Panc1 (cell line): ENCODE data around the gene KLHL35. TPM values are rescaled to one million over a fixed set of nuclear protein-coding genes. Genes with fewer than 3 reads are reported as not detected.

ENCODE experiments used
- ATAC-seq: fragments of 200-7000 bp; cut with Tn5 transposase; 2 replicates; pipeline ENCODE4 v1.9.1; 2020; ENCODE audit warnings: mild to moderate bottlenecking, moderate library complexity
- BruUV-seq: library from RNA; stranded (reverse); fragments of 400-500 nt; replicated peaks from 2 replicates; lab custom pipeline; 2021; lab: Mats Ljungman, UMichigan
- CTCF ChIA-PET: fragments of 300-600 bp; sonication (Branson Sonifier 250); formaldehyde crosslinking; loops from one replicate; lab custom pipeline; 2022; ENCODE audit warnings: antibody characterized with exemption; lab: Charles Lee
- POLR2A ChIA-PET: fragments of 300-600 bp; sonication (Branson Sonifier 250); formaldehyde crosslinking; loops from one replicate; lab custom pipeline; 2022; ENCODE audit warnings: antibody characterized with exemption; lab: Charles Lee
- DNase-seq: peaks from one replicate; pipeline ENCODE4 v3.0.0-alpha.2; 2010; ENCODE audit warnings: low read depth, low spot score
- H3K27ac ChIP-seq: 2 replicates; pipeline ENCODE4 v1.5.1; 2011; ENCODE audit warnings: mild to moderate bottlenecking, low read length, inconsistent platforms
- H3K27me3 ChIP-seq: fragments of 200-500 bp; sonication (Bioruptor generic); 2 replicates; pipeline ENCODE4 v1.6.0; 2014; ENCODE audit warnings: low read length, inconsistent platforms; ENCODE audit not compliant: control insufficient read depth, insufficient read depth
- H3K36me3 ChIP-seq: fragments of 200-500 bp; sonication (Bioruptor generic); 2 replicates; pipeline ENCODE4 v1.5.1; 2014; ENCODE audit warnings: inconsistent platforms, mild to moderate bottlenecking, low read length, moderate library complexity; ENCODE audit not compliant: control insufficient read depth, insufficient read depth
- H3K4me1 ChIP-seq: 2 replicates; pipeline ENCODE4 v1.5.1; 2011; ENCODE audit warnings: inconsistent platforms, mild to moderate bottlenecking, low read length, moderate library complexity; ENCODE audit not compliant: control insufficient read depth, insufficient read depth
- H3K4me3 ChIP-seq, 2 experiments: 2 replicates each; pipeline ENCODE4 v1.5.1; 2011 to 2012; ENCODE audit warnings: low read depth in 2 of 2, low read length in 2 of 2, mild to moderate bottlenecking in 2 of 2, inconsistent platforms in 1 of 2, moderate library complexity in 1 of 2
- H3K9me3 ChIP-seq: fragments of 200-500 bp; sonication (Bioruptor generic); 2 replicates; pipeline ENCODE4 v1.5.1; 2014; ENCODE audit warnings: low read depth, mild to moderate bottlenecking, inconsistent platforms, low read length, moderate library complexity; ENCODE audit not compliant: control insufficient read depth, insufficient read depth
- CTCF ChIP-seq: fragments of 450-650 bp; IDR thresholded peaks from 2 replicates; pipeline ENCODE4 v1.5.1; 2017; ENCODE audit warnings: mild to moderate bottlenecking
- POLR2AphosphoS5 ChIP-seq: IDR thresholded peaks from 2 replicates; pipeline ENCODE4 v1.6.1; 2012; ENCODE audit warnings: mild to moderate bottlenecking, low read depth, low read length, moderate library complexity
- SIN3A ChIP-seq: IDR thresholded peaks from 2 replicates; pipeline ENCODE4 v1.6.1; 2012; ENCODE audit warnings: low read depth, mild to moderate bottlenecking, low read length, moderate library complexity, borderline replicate concordance; ENCODE audit not compliant: insufficient read depth
- TCF7L2 ChIP-seq: IDR thresholded peaks from 2 replicates; pipeline ENCODE4 v1.6.1; 2011; ENCODE audit warnings: mild to moderate bottlenecking, low read depth, low read length, inconsistent platforms
- in situ Hi-C: cut with HindIII; loops from 2 replicates; pipeline ENCODE4 v1.10.0; 2016; ENCODE audit warnings: low sequenced_read_pairs, low pct_unique_long_range_greater_than_20kb
- intact Hi-C: fragments of 100-400 bp; cut with micrococcal nuclease; formaldehyde crosslinking; loops from one replicate; pipeline ENCODE4 v1.10.0; 2022; ENCODE audit not compliant: unreplicated experiment
- total RNA-seq: library from RNA; stranded (reverse); gene quantifications from one replicate; pipeline ENCODE4 v1.2.1, GENCODE V29; 2021; ENCODE audit not compliant: unreplicated experiment
- TF ChIP-seq, protein P1 (sequence below), 2 experiments: IDR thresholded peaks; 2 replicates each; pipeline ENCODE4 v1.6.1; 2011 to 2012; ENCODE audit warnings: low read depth in 2 of 2, control low read depth in 1 of 2, low read length in 1 of 2, mild to moderate bottlenecking in 1 of 2, moderate library complexity in 1 of 2; ENCODE audit not compliant: insufficient read depth in 1 of 2

KLHL35 gene
- total RNA-seq, 1 experiment from 2014 or later, result 10.9 TPM

- H3K9me3 ChIP-seq, result no peaks in the 10 kb centered on the region
- POLR2A ChIA-PET, result no interaction called here
- no peak overlapping the region for H3K27ac ChIP-seq
- intact Hi-C loops (no loop called here), in situ Hi-C loops (no loop called here)
- BruUV-seq, result no TSS peak
- no peak overlapping the region for H3K4me3 ChIP-seq
- H3K36me3 ChIP-seq, result no peaks in the 10 kb centered on the region
- TF ChIP-seq TCF7L2 (no peak), SIN3A (no peak)
- no peaks in the 10 kb centered on the region for H3K4me1 ChIP-seq
- H3K27me3 ChIP-seq, result no peaks in the 10 kb centered on the region
- ATAC-seq, result no peak
- CTCF ChIA-PET, result no interaction called here
- DNase-seq, result no peak
Measured at GRCh38 chr11:75479597-75480145, 46.7 kb upstream of the KLHL35 start.

GRCh38 chr11:75478783-75479596 lies 46.0 kb upstream of the KLHL35 start:
- H3K4me1 ChIP-seq, result no peaks in the 10 kb centered on the region
- no peaks in the 10 kb centered on the region for H3K36me3 ChIP-seq
- no peaks in the 10 kb centered on the region for H3K9me3 ChIP-seq
- BruUV-seq, result no TSS peak
- H3K27me3 ChIP-seq, result no peaks in the 10 kb centered on the region
- no peak for ATAC-seq
- no peak for TF ChIP-seq CTCF
- no peak for TF ChIP-seq TCF7L2
- TF ChIP-seq SIN3A, result no peak
- TF ChIP-seq POLR2AphosphoS5, result no peak
- TF ChIP-seq, protein P1, sequence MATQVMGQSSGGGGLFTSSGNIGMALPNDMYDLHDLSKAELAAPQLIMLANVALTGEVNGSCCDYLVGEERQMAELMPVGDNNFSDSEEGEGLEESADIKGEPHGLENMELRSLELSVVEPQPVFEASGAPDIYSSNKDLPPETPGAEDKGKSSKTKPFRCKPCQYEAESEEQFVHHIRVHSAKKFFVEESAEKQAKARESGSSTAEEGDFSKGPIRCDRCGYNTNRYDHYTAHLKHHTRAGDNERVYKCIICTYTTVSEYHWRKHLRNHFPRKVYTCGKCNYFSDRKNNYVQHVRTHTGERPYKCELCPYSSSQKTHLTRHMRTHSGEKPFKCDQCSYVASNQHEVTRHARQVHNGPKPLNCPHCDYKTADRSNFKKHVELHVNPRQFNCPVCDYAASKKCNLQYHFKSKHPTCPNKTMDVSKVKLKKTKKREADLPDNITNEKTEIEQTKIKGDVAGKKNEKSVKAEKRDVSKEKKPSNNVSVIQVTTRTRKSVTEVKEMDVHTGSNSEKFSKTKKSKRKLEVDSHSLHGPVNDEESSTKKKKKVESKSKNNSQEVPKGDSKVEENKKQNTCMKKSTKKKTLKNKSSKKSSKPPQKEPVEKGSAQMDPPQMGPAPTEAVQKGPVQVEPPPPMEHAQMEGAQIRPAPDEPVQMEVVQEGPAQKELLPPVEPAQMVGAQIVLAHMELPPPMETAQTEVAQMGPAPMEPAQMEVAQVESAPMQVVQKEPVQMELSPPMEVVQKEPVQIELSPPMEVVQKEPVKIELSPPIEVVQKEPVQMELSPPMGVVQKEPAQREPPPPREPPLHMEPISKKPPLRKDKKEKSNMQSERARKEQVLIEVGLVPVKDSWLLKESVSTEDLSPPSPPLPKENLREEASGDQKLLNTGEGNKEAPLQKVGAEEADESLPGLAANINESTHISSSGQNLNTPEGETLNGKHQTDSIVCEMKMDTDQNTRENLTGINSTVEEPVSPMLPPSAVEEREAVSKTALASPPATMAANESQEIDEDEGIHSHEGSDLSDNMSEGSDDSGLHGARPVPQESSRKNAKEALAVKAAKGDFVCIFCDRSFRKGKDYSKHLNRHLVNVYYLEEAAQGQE (IDR thresholded peaks at IDR 0.05; ENCODE audit: insufficient read depth in 1 of 2, low read depth in 2 of 2, low read length in 1 of 2), result no peak
- intact Hi-C loops (no loop called here), in situ Hi-C loops (no loop called here)
- H3K4me3 ChIP-seq, result no peak overlapping the region
- ChIA-PET CTCF (no interaction called here), POLR2A (no interaction called here)
- DNase-seq, result no peak
- H3K27ac ChIP-seq, result no peak overlapping the region

DNA sequence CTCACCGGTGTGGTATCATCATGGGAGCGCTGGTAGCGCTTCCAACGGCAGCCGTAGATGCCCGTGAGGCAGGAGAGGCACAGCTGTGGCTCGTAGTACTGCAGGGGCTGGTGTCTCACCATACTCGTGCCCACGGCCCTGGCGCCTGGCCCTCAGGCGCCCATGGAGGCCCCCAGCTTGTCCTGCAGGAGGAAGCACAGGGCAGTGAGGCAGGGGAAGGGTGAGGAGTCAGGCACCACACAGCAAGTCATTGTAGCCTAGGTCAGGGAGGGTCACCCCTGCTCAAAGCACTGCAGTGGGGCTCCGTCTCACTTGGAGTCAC lies 44.6 kb upstream of the KLHL35 start:
- ChIA-PET POLR2A (interaction anchor here (0.6 kb wide), 1 partner anchor 366 kb away, joined by 4 read pairs; no protein-coding TSS in a partner anchor), CTCF (no interaction called here)
- TF ChIP-seq SIN3A, result no peak
- TF ChIP-seq POLR2AphosphoS5, result no peak
- TF ChIP-seq TCF7L2, result no peak
- TF ChIP-seq CTCF, result no peak
- TF ChIP-seq, protein P1 (IDR thresholded peaks at IDR 0.05; ENCODE audit: insufficient read depth in 1 of 2, low read depth in 2 of 2, low read length in 1 of 2), result no peak
- no peaks in the 10 kb centered on the region for H3K27me3 ChIP-seq
- BruUV-seq, result no TSS peak
- no peaks in the 10 kb centered on the region for H3K36me3 ChIP-seq
- DNase-seq (no peak), ATAC-seq (no peak)
- in situ Hi-C loops, result no loop called here
- H3K4me1 ChIP-seq, result no peaks in the 10 kb centered on the region
- no peak overlapping the region for H3K27ac ChIP-seq
- no peaks in the 10 kb centered on the region for H3K9me3 ChIP-seq
- H3K4me3 ChIP-seq, result no peak overlapping the region
- intact Hi-C loops, result no loop called here
